Glutamatergic neuron (in vitro differentiated cells): ENCODE data around the gene ZNF724. TPM values are rescaled to one million over a fixed set of nuclear protein-coding genes. Genes with fewer than 3 reads are reported as not detected.
A peak's percentile ranks its signal among the peaks of the same experiment; 100 is the strongest.
"Not testable (repeated sequence)": the region's sequence is repeated elsewhere in the genome, so short reads cannot be mapped to it uniquely, and the experiment has no call there.

Experiments used
- DNase-seq: peaks from one replicate; pipeline ENCODE4 v3.0.0; 2022
- H3K27ac Mint-ChIP-seq: one replicate; pipeline ENCODE4 v1.8.0; 2020; ENCODE audit warnings: mild to moderate bottlenecking, mixed read lengths, inconsistent platforms; ENCODE audit not compliant: unreplicated experiment
- H3K27me3 Mint-ChIP-seq: one replicate; pipeline ENCODE4 v1.8.0; 2020; ENCODE audit warnings: mild to moderate bottlenecking, moderate library complexity, mixed read lengths, inconsistent platforms; ENCODE audit not compliant: unreplicated experiment
- H3K36me3 Mint-ChIP-seq: one replicate; pipeline ENCODE4 v1.8.0; 2020; ENCODE audit warnings: mild to moderate bottlenecking, mixed read lengths, inconsistent platforms; ENCODE audit not compliant: unreplicated experiment
- H3K4me1 Mint-ChIP-seq: one replicate; pipeline ENCODE4 v1.8.0; 2020; ENCODE audit warnings: mild to moderate bottlenecking, low read depth, mixed read lengths, inconsistent platforms; ENCODE audit not compliant: unreplicated experiment
- H3K4me3 Mint-ChIP-seq: one replicate; pipeline ENCODE4 v1.8.0; 2020; ENCODE audit warnings: mild to moderate bottlenecking, mixed read lengths, inconsistent platforms; ENCODE audit not compliant: unreplicated experiment
- H3K9me3 Mint-ChIP-seq: one replicate; pipeline ENCODE4 v1.8.0; 2020; ENCODE audit warnings: mild to moderate bottlenecking, moderate library complexity, mixed read lengths, inconsistent platforms; ENCODE audit not compliant: unreplicated experiment
- total RNA-seq: library from RNA; stranded (reverse); fragmentation: NEBNext Ultra II Directional; extraction: Animal tissue kit (Norgen Biotek cat#: 25700); gene quantifications from one replicate; pipeline ENCODE4 v1.2.1, GENCODE V29; 2021; ENCODE audit not compliant: unreplicated experiment
- TF ChIP-seq, protein P1 (sequence below): fragments of 200-600 bp; sonication (generic); IDR thresholded peaks from one replicate; pipeline ENCODE4 v1.5.0; 2021; ENCODE audit not compliant: partially characterized antibody, unreplicated experiment

ZNF724 gene
- total RNA-seq, 1 donor from 2014 or later = 14.6 TPM

DNA sequence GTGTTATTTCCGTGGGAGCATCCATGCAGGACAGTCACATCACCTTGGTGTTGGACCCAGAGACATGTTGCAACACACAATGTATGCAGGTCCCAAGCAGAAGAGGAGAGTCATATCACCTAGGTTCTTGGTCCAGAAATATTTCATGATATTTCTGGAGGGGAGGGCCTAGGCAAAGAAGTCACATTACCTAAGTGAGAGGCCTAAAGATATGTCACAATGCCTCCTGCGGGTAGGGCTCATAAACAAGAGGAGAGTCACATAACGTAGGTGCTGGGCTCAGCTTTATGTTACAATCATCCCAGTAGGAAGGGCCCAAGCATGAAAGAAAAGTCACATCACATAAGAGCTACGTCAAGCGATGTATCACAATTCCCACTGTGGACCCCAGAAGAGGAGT lies 10.8 kb upstream of the ZNF724 start:
- Mint-ChIP-seq H3K27ac (peak overlapping the region; percentile 24), H3K36me3 (peaks cover 16% of the 10 kb centered on the region), H3K4me3 (no peak overlapping the region), H3K4me1 (no peaks in the 10 kb centered on the region), H3K27me3 (peaks cover 3% of the 10 kb centered on the region), H3K9me3 (peaks cover 11% of the 10 kb centered on the region)
- no peak for DNase-seq
- TF ChIP-seq, protein P1, sequence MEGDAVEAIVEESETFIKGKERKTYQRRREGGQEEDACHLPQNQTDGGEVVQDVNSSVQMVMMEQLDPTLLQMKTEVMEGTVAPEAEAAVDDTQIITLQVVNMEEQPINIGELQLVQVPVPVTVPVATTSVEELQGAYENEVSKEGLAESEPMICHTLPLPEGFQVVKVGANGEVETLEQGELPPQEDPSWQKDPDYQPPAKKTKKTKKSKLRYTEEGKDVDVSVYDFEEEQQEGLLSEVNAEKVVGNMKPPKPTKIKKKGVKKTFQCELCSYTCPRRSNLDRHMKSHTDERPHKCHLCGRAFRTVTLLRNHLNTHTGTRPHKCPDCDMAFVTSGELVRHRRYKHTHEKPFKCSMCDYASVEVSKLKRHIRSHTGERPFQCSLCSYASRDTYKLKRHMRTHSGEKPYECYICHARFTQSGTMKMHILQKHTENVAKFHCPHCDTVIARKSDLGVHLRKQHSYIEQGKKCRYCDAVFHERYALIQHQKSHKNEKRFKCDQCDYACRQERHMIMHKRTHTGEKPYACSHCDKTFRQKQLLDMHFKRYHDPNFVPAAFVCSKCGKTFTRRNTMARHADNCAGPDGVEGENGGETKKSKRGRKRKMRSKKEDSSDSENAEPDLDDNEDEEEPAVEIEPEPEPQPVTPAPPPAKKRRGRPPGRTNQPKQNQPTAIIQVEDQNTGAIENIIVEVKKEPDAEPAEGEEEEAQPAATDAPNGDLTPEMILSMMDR = no peak

DNA sequence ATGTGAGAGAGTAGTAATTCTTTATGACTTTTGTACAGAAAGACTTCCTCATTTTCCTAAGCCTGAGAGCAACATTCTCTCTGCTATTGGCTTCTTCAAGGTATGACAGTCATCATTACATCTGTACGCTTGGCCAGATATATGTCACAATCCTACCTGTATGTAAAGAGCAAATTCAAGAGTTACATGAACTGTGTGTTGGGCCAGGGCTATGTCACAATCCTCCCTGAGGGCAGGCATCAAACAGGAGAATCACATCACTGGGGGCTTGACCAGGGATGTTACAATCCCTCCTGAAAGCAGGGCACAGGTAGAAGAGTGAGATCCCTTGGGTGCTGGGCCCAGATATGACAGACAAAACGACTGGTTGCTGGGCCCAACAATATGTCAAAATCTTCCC lies 9.8 kb upstream of the ZNF724 start:
- H3K9me3 Mint-ChIP-seq = peaks cover 11% of the 10 kb centered on the region
- TF ChIP-seq, protein P1 = no peak
- peaks cover 3% of the 10 kb centered on the region for H3K27me3 Mint-ChIP-seq
- no peak for DNase-seq
- H3K36me3 Mint-ChIP-seq = peaks cover 16% of the 10 kb centered on the region
- H3K4me3 Mint-ChIP-seq = no peak overlapping the region
- H3K27ac Mint-ChIP-seq = no peak overlapping the region
- H3K4me1 Mint-ChIP-seq = no peaks in the 10 kb centered on the region

DNA sequence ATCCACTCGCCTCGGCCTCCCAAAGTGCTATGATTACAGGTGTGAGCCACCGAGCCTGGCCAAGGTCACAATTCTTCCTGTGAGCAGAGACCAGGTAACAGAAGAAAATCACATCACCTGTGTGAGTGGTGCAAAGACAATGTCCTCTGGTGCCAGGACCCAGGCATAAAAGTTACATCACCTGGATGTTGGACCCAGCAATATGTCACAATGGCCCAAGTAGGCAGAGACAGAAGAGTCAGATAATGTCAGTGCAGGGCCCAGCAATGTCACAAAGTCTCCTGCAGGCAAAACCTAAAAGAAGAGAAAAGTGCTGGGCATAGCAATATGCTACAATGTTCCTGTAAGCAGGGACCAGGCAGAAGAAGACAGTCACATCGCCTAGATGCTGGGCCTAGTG lies 5.5 kb upstream of the ZNF724 start:
- peaks cover 11% of the 10 kb centered on the region for H3K36me3 Mint-ChIP-seq
- peaks cover 10% of the 10 kb centered on the region for H3K9me3 Mint-ChIP-seq
- no peaks in the 10 kb centered on the region for H3K4me1 Mint-ChIP-seq
- H3K27ac Mint-ChIP-seq = no peak overlapping the region
- H3K4me3 Mint-ChIP-seq = no peak overlapping the region
- no peak for DNase-seq
- no peaks in the 10 kb centered on the region for H3K27me3 Mint-ChIP-seq
- TF ChIP-seq, protein P1 = no peak

DNA sequence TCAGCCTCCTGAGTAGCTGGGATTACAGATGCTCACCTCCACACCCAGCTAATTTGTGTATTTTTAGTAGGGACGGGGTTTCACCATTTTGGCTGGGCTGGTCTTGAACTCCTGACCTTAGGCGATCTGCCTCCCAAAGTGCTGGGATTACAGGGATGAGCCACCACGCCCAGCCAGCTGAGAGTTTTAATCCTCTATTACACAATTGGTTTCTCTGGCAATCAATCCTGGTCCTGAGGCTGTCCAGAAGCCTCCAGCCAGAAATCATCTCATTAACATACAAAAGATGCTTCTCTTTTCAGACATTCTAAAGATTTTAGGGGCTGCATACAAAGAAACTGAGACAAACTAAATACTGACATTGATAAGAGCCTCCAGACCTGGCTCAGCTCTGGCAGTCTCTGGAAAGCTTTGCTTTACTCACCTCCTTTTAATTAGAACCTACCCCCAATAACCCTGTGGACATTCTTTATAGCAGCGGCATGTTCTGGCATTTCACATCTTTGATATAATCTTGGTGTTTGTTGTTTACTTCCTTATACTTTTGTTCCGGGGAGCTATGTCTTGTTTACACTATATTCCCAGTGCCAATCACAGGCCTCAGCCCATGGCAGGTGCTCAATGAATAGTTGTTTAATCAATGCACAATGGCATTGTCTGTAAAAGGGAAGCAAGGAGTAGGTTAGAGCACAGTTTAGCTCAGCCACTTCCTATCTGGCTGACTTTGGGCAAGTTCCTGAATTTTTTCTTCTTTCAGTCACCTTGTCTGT lies 4.1 kb upstream of the ZNF724 start:
- no peak overlapping the region for H3K27ac Mint-ChIP-seq
- H3K4me3 Mint-ChIP-seq = no peak overlapping the region
- peaks cover 13% of the 10 kb centered on the region for H3K9me3 Mint-ChIP-seq
- DNase-seq = no peak
- no peaks in the 10 kb centered on the region for H3K4me1 Mint-ChIP-seq
- TF ChIP-seq, protein P1 = no peak
- peaks cover under 1% of the 10 kb centered on the region for H3K36me3 Mint-ChIP-seq
- no peaks in the 10 kb centered on the region for H3K27me3 Mint-ChIP-seq

DNA sequence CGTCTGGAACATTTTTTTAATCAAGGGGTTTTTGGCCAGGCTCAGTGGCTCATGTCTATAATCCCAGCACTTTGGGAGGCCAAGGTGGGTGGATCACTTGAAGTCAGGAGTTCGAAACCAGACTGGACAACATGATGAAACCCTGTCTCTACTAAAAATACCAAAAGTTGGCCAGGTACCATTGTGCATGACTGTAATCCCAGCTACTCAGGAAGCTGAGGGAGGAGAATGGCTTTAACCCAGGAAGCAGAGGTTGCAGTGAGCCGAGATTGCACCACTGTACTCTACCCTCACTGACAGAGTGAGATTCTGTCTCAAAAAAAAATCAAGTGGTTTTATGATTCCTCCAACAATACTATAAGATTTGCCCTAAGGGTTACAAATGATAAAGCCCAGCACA lies 3.1 kb upstream of the ZNF724 start:
- not testable (repeated sequence) for H3K4me1 Mint-ChIP-seq, DNase-seq, H3K36me3 Mint-ChIP-seq, H3K27me3 Mint-ChIP-seq, H3K27ac Mint-ChIP-seq, H3K4me3 Mint-ChIP-seq
- H3K9me3 Mint-ChIP-seq = peaks cover 17% of the 10 kb centered on the region
